HG02610 (cell line): Measurements from ENCODE around the gene LMNA.
"Not testable (repeated sequence)": the region's sequence is repeated elsewhere in the genome, so short reads cannot be mapped to it uniquely, and the experiment has no call there.

ENCODE experiments used
- ATAC-seq: cut with Tn5 transposase; IDR thresholded peaks from one replicate; pipeline ENCODE4 v1.9.1; 2021; ENCODE audit warnings: mild to moderate bottlenecking, moderate library complexity; ENCODE audit not compliant: unreplicated experiment

The LMNA gene

DNA sequence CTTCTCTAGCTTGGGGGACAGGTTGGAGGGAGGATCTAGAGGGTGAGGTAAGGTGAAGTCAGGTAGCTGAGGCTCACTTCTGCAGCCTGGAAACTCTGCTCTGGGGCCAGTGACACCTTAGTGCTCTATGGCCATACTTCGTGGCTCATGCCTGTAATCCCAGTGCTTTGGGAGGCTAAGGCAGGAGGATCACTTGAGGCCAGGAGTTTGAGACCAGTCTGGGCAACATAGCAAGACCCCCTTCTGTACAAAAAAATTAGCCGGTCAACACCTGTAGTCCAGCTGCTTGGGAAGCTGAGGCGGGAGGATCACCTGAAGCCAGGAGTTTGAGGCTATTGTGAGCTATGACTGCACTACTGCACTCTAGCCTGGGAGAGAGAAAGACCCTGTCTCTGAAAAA, 5.8 kb downstream of the LMNA start:
- ATAC-seq: no peak

DNA sequence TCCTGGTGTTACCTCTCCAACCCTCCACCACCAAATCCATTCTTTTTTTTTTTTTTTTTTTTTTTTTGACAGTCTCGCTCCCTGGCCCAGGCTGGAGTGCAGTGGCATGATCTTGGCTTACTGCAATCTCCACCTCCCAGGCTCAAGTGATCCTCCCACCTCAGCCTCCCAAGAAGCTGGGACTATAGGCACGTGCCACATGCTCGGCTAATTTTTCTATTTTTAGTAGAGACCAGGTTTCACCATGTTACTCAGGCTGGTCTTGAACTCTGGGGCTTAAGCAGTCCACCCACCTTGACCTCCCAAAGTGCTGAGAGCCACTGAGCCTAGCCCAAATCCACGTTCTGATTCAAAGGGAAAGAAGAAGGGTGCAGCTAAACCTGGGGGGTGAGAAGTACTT, 6.5 kb downstream of the LMNA start:
- not testable (repeated sequence) for ATAC-seq

DNA sequence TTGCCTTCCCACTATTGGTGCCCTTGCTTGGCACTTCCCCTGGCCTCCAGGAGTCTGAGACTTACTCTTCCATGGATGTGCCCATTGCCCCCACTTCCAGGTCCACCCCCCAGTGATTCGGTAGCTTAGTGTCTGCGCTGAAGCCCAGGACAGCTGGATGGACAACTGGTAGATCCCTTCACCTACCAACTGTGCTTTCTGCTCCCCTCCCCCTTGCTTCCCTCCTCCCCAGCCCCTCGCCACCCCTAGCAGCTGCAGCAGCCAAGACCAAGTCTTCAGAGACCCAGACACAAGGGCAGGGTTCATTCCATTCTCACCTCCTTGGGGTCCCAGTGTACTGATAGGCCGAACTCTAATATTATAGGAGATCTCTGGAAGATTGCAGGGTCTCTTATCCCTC, 6.9 kb downstream of the LMNA start:
- ATAC-seq: no peak

DNA sequence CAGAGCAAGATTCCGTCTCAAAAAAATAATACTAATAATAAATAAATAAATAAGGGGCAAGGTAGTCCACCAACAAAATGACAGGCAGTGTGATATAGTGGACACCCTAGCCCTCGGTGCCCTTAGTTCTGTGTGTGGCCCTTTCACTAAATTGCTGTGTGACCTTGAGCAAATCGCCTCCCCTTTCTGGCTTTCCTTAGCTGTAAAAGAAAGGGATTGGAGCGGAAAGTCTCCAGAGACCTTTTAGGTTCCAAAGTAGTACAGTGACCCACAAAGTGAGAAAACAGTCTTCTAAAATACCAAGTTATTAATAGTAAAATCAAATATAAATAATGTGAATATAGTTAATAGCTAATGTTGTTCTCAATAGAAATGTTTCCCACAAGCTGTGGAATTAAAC, 7.6 kb downstream of the LMNA start:
- no peak for ATAC-seq

DNA sequence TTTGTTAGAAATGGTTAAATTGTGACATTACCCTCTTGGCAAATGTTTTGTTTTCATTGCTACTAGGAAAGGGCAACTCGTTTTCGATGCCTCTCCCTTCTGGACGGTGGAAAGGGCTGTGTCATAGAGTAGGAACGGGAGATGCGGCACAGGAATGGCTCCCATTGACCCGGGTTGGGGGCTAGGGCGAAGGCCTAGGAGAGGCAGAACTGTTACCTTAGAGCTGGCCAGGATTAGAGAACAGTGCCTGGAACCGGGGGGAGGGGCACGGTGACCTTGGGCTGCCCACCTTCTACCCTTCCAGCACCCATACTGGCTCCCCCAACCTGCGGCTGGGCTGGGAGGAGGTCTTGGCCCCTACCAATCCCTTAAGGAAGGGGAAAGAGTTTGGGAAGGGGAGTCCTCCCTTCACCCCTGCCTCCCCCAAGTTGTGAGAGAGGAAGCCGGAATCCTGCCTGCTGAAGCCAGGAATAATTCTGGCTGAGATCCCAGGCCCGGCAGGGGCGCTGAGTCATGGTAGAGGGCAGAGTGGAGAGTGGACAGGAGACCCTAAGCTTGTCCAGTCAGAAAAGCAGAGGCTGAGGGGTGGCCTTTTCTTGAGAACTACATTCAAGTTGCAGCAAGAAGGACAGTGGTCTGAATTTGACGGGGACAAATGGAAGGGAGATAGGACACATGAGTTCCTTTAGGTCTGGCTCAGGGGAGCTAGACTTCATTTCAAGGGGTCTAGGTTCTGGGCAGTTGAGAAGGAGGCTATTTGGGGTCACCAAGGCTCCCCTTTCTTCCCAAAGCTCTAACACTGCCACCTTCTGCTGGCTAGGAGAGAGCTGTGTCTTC, 8.2 kb downstream of the LMNA start:
- ATAC-seq: no peak

DNA sequence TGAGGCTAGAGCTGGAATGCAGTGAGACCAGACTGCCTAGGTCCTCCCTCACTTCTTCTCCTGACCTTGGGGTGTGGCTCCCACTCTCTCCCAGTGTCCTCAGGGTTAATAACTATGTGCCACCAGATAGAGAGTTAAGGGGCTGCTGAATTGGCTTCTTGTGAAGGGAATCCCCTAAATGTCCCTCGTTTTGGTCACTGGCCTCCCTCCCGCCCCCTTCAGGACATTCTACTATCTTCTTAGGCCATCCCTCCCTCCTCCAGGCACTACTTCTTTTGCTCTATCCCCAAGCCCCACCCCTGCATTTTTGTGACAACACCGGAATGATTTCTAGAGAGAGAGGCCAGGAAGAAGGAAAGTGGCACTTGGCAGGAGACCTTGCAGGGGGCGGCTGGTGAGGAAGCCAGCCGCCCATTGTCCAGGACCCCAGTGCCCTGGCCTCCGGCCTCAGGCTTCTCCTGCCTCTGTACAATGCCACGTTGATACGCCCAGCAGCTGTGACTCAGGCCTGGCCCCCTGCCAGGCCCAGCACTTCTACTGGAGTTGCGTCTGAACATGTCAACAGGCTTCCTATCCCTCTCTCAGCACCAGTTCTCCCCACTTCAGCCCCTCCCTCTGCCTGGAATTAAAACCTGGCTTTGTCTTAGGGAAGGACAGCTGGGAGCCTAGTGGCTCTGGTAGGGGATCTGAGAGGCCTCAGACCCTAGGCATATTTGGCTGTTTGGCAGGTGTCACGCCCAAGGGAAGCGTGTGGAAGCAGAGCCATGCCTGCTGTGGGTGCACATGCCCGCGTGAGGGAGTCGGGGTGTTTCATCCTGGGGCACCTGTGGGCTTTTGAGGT, 9.1 kb downstream of the LMNA start:
- ATAC-seq: no peak

DNA sequence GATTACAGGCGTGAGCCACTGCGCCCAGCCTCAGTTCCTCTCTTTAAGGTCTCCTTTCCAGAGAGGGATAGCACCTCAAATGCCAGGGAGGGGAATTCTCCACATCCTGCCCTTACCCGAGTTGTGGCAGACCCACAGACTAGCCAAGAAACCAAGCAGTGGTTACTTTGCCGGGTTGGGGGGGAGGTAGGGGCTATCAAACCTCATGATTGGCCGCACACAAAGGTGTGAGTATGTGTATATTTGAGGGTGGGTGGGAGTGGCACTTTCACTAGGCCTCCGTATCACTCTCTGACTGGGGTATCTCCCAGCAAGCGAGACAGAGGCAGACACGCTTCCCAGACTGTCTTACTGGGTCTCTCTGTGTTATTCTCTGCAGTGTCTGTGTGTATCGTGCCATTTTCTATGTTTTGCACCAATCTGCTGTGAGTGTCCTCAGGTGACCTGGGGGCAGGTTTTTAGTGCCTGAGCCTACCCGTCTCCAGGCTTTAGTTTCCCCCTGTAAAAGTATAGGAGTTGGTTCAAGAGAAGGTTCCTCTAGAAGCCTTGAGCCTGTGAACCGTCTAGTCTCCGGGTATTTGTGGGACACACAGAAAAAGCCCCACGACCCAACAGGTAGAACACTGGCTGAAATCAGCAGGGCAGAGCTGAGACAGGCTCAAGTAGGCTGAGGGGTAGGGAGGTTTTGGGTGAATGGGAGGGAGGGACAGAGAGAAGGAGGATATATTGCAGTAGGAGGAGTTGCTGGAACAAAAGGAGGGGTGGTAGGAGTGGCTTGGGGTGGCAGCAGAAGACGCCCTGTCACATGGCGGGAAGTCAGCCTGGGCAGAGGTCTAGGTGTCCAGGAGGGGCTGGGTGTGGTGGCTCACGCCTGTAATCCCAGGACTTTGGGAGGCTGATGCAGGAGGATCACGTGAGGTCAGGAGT, 10.3 kb downstream of the LMNA start:
- ATAC-seq: no peak

DNA sequence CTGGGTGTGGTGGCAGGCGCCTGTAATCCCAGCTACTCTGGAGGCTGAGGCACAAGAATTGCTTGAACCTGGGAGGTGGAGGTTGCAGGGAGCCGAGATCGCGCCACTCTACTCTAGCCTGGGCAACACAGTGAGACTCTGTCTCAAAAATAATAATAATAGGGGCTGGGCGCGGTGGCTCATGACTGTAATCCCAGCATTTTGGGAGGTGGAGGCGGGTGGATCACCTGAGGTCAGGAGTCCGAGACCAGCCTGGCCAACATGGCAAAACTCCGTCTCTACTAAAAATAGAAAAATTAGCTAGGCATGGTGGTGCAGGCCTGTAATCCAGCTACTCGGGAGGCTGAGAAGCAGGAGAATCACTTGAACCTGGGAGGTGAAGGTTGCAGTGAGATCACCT, 11.0 kb downstream of the LMNA start:
- ATAC-seq: not testable (repeated sequence)

DNA sequence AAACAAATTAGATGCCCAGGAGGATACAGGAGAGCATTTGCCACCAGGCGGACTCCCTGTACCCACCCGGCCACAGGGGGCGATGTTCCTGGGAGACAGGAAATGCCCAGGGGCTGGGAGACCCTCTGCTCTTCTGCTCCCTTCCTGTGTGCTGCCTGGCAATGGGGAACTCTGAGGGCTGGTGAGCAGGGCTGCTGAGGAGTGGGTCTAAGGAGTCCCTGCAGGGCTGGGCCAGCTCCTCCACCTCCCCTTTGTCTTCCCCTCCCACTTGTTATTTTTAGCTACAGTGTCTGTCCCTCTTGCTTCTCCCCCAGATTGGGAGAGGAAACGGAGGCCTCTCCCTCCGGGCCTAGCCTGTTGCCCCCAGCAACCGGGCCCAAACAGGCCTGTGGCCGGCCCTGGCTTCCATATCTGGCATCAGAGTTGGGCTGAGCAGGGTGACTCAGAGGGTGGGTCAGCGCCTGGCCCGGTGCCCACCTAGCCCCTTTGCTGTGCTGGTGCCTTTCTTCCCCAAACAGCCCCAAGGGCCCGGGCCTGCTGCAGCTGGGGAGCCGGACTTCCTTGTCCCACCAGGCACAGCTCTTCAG, 11.6 kb downstream of the LMNA start:
- ATAC-seq: peak; percentile 30

DNA sequence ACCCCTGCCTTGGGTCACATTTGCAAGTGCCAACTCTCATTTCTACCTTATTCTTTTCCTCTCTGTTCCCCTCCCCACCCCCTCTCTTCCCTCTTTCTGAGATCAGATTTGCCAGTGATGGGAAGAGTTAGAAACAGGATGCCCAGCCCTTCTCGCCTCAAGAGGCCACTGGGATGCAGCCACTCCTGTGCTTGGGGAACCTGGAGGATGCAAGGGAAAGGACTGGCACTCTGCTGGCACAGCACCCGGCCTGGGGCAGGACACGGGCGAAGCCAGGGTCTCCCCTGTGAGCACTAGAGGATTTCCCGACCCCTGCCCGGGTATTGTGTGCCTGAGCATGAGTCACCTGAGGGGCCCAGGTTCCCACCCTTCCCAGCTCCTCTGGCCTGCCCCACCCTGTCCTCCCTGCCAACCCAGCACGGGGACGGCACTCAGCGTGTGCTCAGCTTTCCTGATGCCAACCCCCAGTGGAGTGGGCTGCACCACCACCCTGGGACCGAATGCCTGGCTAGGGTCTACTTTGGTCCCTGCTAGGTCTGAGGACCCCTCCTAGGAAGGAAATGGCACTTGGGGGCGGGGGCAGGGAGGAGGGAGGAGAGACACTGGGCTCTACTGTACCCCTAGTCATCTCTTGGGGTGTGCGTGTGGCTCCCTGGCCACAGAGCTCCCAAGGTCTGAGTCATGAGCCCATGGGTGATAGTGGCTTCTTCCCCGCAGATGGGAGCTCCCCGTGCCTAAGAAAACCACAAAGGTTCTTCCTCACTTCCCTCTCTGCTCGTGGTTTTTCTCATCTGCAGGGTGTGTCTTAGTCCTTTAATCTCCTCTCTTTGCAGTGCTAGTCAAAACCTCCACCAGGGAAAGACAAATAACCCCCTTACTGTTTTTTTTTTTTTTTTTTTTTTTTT, 12.4 kb downstream of the LMNA start:
- ATAC-seq: peak; percentile 50

DNA sequence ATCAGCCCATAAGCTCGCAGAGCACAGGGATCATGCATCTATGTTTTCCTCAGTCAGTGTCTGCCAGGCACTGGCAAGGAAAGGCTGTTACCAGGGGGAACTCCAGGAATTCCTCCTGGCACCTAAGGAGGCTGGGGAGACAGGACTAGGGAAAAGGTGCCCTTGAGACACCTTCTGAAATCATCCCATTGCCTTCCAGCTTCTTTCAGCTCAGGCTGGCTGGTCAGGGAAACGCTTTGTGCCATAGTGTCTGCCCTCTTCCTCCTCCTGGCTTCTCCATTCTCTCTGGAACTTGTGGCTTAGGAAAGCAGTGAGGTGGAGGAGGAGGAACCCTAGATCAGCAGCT, 13.8 kb downstream of the LMNA start:
- ATAC-seq: no peak

DNA sequence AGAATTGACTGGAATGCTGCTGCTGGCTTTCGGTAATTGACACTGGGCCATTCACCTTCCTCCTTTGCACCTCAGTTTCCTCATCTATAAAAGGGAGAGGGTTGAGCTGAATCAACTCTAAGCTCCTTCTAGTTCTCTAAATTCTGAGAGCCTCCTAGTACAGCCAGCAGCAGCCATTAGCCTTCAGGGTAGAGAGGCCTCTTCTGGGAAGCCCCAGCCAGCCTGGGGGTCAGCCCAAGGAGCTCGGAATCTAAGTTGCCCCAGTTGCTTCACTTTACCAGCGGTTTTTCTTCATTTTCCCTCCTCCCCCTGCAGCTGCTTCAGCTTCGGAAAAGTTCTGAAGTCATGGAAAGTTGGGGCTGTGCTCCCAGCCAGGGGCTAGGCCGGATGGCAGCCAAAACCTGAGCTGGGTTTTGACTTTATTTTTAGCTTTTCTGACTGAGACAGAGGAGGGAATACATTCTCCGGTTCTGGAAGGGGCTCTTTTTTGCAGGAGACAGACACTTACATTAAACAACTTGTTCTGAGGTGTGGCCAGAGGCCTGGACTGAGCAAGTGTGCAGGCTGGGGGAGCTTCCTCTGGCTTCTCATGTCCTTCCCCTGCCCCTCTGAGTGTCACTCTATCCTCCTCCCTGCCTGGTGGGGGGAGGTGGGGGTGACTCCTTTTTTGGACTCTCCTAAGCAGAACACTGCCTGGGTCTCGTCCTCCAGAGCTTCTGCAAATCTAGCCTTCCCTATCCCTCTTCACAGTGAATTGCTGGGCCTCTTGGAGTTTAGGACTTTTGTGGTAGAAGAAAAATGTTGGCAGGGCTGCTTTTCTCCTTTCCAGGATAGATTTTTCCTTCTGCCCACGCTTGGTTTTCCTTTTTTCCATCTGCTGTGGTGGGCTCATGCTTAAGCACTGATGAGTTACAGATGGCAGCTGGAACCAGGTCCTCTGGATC, 14.4 kb downstream of the LMNA start:
- ATAC-seq: no peak

DNA sequence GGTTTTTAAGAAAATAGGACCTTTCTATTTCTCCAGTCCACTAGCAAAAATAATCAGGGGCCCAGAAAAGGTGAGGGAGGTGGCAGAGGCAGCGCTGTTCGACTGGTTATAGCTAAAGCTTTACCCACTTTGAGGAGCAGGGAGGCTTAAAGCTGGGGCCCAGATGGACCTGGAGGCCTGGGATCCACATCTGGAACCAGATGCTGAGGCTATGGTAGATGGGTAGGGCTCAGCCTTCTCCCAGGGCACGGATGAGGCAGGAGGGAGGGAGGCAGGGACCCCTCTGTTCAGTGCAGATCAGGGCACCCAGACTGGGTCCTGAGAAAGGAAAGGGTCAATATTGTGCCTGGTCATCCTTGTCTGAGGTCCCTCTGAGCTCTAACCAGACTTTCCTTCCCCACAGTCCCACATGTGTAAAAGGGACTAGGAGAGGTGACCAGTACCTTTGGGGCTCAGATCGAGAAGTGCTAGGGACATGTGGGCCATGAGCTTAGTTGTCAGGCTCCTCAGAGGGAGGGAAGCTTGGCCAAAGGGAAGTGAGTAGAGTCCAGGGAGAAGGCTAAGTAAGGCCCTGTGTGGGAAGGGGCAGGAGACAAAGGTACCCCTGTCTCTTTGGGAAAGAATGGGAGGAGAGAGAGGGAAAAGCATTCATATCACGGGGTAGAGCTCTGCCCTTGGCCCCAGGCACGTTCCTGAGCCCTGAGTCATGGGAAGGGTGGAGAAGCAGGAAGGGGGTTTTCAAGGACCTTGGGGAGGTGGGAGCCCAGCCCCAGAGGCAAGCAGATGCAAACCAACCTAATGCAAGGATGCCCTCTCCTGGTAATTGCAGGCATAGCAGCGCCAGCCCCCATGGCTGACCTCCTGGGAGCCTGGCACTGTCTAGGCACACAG, 15.4 kb downstream of the LMNA start:
- ATAC-seq: no peak

DNA sequence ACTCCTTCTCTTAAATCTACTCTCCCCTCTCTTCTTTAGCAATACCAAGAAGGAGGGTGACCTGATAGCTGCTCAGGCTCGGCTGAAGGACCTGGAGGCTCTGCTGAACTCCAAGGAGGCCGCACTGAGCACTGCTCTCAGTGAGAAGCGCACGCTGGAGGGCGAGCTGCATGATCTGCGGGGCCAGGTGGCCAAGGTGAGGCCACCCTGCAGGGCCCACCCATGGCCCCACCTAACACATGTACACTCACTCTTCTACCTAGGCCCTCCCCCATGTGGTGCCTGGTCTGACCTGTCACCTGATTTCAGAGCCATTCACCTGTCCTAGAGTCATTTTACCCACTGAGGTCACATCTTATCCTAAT, 16.0 kb downstream of the LMNA start:
- ATAC-seq: no peak

DNA sequence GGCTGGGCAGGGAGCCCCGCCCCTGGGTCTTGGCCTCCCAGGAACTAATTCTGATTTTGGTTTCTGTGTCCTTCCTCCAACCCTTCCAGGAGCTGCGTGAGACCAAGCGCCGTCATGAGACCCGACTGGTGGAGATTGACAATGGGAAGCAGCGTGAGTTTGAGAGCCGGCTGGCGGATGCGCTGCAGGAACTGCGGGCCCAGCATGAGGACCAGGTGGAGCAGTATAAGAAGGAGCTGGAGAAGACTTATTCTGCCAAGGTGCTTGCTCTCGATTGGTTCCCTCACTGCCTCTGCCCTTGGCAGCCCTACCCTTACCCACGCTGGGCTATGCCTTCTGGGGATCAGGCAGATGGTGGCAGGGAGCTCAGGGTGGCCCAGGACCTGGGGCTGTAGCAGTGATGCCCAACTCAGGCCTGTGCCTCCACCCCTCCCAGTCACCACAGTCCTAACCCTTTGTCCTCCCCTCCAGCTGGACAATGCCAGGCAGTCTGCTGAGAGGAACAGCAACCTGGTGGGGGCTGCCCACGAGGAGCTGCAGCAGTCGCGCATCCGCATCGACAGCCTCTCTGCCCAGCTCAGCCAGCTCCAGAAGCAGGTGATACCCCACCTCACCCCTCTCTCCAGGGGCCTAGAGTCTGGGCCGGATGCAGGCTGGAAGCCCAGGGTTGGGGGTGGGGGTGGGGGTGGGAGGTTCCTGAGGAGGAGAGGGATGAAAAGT, 20.4 kb downstream of the LMNA start:
- no peak for ATAC-seq

DNA sequence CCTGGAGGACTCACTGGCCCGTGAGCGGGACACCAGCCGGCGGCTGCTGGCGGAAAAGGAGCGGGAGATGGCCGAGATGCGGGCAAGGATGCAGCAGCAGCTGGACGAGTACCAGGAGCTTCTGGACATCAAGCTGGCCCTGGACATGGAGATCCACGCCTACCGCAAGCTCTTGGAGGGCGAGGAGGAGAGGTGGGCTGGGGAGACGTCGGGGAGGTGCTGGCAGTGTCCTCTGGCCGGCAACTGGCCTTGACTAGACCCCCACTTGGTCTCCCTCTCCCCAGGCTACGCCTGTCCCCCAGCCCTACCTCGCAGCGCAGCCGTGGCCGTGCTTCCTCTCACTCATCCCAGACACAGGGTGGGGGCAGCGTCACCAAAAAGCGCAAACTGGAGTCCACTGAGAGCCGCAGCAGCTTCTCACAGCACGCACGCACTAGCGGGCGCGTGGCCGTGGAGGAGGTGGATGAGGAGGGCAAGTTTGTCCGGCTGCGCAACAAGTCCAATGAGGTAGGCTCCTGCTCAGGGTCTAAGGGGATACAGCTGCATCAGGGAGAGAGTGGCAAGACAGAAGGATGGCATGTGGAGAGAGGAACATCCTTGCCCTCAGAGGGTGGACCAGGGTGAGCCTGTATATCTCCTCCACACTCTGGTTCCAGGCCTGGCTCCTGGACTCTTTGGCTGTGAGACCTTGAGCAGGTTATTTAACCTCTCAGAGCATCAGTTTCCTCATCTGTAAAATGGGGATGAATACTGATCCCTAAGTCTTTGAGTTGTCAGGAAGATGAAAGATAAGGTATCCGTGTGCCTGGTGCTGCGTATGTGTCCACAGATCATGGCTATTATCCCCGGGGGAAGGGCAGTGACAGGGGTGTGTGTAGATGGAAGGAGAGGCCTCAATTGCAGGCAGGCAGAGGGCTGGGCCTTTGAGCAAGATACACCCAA, 21.7 kb downstream of the LMNA start:
- ATAC-seq: no peak
